HG02588 (cell line): Measurements from ENCODE around the gene PLEKHF1.

Experiments
- ATAC-seq: cut with Tn5 transposase; IDR thresholded peaks from one replicate; pipeline ENCODE4 v1.9.1; 2021; ENCODE audit warnings: mild to moderate bottlenecking, moderate library complexity; ENCODE audit not compliant: unreplicated experiment

Gene PLEKHF1

DNA sequence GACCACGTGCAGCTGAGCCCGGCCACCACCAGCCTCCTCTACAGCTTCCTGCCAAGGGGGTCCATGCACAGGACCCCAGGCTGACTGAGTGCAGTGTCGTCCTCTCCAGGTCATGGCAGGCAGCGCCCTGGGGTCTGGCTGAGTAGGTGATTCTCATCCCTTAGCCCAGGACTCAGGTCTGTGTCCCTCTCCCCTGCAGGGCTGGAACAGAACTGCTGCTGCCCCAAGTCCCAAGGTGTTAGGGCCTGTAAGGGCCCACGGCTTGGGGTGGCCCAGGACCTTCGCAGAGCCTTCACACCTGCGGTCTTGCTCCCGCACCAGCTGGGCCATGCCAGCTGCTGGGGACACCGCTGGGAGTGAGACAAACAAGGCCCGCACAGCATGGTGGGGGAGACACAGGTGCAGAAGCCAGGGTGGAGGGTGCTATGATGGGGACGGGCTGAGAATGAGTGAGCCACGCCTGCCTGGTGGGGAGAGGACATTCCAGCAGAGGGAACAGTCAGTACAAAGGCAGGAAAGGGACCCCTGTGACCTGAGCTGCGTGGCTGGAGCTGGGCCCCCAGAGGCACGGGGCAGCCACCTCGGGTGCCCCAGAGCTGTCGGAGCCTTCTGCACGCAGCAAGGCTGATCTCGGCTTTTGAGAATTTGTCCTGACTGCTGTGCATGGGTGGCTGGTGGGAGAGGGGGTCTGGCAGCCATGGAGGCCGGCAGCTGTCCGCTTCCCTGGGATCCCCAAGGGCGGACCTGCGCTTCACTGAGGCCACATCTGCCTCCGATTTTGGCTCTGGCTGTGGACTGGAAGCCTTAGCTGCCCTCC lies 11.9 kb downstream of the PLEKHF1 start:
- ATAC-seq = no peak

DNA sequence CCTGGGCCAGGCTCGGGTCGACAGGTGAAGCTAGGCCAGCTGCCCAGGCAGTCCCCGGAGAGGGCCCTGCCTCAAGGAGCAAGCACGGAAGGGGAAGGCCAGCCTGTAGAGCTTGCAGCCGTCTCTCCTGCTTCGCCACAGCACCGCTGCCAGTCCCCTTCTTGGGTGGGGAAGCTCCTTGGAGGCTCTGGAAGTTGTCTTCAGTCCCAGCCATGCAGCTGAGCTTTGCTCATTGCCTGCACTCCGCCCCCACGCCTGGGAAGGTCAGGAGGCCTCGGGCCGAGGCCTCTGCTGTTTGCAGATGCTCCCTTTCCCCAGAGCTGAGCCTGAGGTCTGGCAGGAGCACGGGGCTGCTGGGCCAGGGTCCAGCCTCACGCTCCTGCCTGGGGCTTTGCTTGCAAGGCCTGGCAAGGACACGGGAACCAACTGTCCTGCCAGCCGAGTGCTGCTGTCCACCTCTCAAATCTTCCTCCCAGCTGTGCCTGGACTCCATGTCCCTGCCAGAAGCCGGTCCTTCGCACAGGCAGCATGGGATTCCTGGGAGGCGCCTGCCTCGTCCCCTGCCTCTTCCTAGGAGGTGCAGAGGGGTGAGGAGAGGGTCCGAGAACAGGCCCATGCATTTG lies 13.3 kb downstream of the PLEKHF1 start:
- no peak for ATAC-seq

DNA sequence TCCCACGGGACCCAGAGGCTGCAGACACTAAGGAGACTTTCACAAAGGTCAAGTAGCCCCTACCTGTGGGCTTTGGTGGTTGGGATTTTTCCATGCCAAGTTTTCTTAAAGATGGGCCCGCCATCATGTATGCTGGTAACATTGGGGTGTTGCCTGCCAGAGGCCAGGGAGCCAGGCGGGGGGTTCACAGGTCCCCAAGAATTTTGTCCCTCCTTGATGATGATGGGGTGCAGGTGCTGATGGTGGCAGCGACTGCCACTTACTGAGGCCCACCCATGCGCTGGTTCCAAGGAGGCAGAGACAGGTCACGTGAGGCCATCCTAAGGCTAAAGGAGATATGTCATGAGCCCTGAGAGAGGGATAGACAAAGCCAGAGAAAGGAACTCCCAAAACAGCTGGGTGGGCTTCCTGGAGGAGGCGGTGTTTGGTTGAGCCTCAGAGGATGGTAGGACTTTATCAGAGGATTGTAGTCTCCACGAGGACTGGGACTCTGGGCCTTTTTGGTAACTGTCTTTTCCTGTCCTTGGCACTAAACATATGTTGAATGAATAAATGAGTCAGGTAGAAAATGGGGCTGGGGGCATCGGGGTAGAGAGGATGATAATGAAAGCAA lies 14.4 kb downstream of the PLEKHF1 start:
- ATAC-seq = no peak

DNA sequence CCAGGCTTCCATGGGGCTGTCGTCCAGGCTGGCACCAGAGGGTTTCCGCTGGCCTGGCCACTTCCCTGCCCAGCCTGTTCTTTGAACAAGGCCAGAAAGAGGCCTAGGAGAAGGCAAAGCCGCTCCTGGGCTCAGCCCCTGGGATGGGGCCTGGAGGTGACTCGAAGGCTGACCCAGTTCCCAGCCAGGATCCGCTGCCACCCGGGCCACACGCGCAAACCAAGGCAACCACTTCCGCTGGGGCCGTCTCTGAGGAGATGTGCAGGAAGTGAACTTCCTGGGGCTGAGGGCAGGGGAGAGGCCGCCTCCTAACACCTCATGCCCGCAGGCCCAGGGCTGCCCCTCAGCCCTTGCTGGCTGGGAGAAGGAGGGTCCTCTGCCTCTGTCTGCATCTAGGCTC lies 15.2 kb downstream of the PLEKHF1 start:
- peak; percentile 56 for ATAC-seq

DNA sequence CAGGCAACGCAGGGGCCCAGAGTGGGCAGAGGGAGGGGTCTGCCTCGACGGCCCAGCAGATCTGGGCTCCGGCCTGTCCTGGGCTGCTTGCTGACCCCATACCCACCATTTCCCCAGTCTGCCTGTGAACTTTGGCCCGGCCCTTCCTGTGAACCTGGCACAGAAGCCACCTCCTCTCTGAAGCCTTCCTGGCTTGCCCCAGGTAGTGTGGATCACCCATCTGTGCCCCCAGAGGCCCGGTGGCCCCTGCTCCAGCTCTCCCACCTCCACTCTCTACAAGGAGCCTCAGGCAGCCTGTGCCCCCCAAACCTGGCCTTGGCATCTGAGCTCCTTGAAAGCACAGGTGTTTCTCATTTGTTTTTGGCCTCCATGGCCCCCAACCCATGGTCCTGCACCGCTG lies 15.7 kb downstream of the PLEKHF1 start:
- no peak for ATAC-seq

DNA sequence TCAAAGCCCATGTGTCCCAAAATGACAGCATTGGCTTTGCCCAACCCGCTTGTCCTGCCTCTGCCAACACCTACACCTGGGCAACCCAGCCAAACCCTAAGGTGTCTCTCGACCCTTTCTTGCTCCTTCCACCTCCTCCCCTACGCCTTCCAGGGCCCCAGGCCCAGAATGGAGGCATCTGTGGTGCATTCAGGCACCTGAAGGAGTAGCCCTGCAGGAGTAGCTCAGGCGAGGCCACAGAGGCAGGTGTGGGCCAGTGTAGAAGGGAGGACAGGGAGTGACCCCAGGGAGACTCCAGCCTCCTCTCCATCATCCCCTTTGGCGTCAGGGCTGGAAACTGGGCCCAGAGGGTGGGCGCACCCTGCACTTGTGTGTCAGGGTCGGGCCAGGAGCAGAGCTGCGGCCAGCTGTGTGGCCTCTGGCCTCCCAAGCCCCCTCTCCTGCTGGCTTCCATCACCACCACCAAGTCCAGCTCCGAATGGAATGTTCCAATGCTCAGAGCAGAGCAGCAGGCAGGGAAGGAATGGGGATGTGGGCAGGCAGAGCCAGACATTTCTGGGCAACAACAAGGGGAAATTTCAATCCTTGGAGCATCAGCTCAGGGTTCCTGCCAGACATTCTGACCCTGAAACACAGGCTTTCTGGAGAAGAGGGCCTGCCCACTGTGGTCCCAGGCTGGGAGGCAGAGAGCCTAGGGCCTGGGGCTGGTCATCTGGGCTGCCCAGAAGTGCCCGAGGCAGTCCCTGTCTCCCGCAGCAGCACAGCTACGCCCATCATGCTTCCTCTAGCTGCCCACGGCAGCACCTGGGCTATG lies 16.4 kb downstream of the PLEKHF1 start:
- ATAC-seq = no peak

DNA sequence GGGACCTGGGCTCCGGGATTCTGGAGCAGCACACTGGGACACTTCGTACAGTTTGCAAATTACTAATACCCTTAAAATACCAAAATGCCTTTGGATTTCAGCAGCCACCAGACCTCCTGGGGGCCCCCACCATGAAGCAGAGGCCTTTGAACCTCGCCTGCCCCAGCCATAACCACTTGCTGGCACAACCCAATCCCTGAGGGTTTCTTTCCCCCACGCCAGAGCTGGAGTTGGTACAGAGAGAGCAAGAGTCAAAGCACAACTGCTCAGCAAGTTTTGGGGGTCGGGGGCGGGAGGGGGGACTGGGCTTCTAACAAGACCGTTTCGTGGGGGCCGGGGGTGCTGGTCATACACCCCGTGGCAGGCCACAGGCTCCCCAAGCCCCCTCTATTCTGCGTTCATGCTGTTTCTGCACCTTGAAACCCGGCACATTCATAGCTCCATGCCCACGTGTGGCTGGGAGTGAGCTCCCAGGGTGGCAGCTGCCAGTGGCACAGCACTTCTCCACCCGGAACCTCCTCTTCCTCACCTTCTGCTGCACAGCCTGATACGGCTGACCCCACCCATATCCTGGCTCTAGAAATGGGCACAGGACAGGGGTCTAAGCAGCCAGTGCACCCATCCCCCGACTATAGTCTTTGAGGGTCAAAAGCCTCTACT lies 17.1 kb downstream of the PLEKHF1 start:
- no peak for ATAC-seq

DNA sequence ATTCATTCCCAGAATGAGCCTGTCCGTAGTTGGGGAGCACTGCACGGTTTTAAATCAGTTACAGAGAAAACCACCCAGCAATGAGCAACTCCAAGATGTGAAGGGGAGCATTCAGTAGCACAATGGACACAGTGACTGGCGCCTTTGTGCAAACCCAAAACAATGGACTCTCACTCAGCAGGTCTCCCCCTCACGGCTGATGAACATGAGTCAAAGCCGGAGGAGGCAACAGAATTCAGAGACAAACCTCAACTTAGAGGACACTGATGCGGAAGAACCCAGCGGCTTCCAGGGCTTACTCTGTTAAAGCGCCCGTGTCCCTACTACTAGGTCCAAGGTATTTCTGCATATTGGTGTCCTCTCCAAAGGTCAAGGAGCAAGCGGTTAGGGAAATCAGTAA lies 17.7 kb downstream of the PLEKHF1 start:
- no peak for ATAC-seq

DNA sequence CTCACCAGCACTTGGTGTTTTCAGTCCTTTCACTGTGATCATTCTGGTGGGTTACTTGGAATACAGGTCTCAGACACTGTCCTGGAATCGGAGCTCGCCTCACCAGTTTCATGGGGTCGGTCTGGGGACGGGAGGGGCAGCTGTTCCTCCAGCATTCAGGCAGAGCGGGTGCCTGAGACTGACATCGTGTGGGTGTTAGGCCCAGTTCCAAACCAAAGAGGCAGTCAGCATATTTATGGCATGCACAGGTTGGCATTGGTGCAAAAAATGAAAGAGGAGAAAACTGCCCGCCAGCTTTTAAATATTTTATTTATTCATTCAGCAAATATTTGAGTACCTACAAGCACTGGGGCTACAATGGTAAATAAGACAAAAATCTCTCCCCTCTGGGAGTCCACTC lies 20.1 kb downstream of the PLEKHF1 start:
- ATAC-seq = no peak

DNA sequence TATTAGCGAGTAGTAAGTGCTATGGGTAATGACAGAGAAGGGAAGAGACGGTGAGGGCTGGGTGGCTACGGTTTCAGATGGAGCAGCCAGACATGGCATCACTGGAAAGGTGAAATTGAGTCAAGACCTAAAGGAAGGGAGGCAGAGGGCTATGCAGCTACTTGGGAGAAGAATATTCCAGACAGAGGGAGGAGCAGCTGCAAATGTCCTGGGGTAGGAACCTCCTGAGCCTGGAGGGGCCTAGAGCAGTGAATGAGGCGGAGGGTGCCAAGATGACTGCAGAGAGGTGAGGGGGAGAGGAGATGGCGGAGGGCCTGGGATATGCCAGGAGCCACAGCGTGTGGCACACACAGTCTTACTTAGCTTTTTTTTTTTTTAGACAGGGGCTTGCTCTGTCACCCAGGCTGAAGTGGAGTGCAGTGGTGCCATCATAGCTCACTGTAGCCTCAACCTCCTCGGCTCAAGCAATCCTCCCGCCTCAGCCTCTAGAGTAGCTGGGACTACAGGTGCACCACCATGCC lies 21.1 kb downstream of the PLEKHF1 start:
- ATAC-seq = no peak

DNA sequence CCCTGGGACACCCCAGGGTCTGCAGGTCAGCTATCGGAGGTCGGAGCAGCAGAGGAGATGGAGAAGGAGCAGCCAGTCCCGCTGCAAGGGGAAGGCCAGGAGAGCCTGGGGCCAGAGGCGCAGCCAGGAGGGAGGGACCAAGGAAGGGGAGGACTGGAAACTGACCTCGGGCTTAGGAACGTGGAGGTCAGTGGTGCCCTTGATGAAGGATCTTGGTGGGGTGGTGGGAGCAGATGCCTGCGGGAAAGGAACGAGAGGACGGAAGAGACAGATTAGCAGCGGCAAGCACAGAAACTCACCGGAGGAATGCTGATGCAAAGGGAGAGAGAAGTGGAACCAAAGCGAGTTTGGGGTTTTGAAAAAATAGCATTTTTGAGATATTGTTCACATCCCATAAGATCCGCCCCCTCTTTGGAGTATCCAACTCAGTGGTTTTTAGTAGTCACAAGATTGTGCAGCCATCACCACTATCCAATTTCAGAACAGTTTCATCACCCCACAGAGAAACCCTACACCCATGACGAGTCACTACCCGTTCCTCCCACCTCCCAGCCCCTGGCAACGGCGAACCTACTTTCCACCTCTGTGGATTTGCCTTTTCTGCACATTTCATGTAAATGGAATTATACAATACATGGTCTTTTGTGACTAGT lies 22.1 kb downstream of the PLEKHF1 start:
- ATAC-seq = no peak

DNA sequence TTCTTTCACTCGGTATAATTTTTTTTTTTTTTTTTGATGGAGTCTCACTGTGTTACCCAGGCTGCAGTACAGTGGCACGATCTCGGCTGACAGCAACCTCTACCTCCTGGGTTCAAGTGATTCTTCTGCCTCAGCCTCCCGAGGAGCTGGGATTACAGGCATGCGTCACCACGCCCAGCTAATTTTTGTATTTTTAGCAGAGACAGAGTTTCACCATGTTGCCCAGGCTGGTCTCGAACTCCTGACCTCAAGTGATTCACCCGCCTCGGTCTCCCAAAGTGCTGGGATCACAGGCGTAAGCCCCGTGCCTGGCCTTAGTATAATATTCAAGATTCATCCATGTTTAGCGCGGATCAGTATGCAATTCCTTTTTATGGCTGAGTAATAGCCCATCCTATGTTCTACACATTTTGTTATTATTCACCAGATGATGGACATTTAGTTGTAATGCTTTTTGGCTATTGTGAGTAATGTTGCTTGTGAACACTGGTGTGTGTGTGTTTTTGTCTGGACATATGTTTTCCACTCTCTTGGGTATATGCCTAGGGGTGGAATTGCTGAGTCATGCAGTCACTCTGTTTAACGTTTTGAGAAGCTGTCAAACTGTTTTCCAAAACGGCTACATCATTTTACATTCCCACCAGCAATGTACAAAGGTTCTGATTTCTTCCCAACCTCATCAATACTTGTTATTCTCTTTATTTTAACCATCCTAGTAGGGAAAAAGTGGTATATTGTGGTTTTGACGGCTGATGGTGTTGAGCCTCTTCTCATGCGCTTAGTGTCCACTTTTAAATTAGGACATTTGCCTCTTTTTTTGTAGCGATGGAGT lies 22.9 kb downstream of the PLEKHF1 start:
- ATAC-seq = no peak

DNA sequence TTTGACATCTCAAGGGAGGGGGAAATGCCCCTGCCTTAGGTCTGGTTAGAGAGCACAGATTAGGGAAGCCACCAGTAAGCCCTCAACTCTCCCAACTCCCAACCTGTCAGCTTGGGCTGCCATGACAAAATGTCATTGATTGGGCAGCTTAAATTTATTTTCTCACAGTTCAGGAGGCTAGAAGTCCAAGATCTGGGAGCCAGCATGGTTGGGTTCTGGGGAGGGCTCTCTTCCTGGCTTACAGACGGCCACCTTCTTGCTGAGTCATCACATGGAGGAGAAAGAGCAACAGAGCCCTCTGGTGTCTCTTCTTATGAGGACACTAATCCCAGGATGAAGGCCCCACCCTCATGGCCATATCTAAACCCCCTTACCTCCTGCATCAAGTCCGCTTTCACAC lies 25.6 kb downstream of the PLEKHF1 start:
- no peak for ATAC-seq

DNA sequence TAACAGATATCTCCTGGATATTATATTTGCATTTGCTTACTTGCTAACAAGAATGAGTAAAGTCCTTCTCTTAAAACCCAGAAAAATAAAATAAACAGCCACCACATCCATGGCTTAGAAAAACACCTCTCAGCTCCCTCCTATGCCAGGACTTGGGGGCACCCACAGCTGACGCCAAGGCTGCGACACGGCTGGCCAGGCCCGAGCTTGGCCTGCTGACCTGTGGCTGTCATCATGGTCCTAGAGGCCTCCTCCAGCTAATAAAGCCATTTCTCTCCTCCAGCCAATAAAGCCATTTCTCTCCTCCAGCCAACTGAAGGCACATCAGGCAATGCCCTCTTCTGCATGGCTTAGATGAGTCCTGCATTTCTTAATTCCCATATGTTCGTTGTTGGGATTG lies 28.9 kb downstream of the PLEKHF1 start:
- ATAC-seq = no peak

DNA sequence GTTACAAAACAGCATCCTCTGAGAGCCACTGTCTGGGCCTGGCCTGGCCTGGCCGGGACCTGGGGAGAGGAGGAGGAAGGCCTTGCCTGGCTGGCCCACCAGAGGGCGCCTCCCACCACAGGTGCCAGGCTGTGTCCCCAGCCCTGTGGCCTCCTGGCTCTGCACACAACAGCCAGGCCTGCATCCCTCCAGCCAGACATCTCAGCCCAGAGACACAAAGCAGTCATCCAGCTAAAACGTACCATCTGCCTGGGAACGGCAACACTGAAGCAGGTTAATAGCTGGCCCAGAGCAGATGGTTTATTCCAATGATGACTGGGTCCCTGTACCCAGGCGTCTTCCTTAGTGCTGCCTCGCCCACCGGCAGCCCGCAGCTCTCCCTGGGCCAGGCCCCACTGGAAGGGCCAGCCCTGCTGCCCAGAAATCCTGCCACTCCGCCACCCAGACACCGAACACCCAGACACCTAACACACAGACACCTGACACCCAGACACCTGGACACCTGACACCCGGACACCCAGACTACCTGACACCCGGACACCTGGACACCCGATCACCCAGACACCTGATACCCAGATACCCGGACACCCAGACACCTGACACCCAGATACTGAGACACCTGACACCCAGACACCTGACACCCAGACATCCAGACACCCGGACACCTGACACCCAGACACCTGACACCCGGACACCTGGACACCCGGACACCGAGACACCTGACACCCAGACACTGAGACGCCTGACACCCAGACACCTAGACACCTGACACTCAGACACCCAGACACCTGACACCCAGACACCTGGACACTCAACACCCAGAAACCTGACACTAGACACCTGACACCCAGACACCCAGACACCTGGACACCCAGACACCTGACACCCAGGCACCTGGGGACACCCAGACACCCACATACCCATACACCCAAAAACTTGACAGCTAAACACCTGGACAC lies 29.7 kb downstream of the PLEKHF1 start:
- peak; percentile 90 for ATAC-seq

DNA sequence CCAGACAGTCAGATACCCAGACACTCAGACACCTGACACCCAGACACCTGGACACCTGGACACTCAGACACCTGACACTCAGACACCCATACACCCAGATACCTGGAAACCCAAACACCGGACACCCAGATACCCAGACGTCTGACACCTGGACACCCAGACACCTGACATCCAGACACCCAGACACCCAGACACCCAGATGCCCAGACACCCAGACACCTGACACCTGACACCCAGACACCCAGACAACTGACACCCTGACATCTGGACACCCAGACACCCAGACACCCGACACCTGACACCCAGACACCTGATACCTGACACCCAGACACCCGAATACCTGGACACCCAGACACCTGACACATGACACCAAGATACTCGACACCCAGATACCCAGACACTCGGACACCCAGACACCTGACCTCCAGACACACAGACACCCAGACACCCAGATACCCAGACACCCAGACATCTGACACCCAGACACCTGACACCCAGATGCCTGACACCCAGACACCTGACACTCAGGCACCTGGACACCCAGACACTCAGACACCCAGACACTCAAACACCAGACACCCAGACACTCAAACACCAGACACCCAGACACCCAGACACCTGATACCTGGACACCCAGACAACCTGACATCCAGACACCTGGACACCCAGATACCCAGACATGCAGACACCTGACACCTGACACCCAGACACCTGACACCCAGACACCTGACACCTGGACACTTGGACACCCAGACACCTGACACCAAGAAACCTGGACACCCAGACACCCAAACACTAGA lies 30.7 kb downstream of the PLEKHF1 start:
- no peak for ATAC-seq

DNA sequence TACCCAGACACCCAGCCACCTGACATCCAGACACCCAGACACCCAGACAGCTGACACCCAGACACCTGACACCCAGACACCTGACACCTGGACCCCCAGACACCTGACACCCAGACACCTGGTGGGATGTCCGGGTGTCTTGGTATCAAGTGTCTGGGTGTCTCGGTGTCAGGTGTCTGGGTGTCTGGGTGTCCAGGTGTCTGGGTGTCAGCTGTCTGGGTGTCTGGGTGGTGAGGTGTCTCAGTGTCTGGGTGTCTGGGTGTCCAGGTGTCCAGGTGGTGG lies 31.2 kb downstream of the PLEKHF1 start:
- ATAC-seq = no peak
